Mucosa of rectum (tissue), 2 donors: ENCODE data around the gene CBX4.
A peak's percentile ranks its signal among the peaks of the same experiment; 100 is the strongest.

Source experiments
- H3K27ac ChIP-seq, 2 donors: one replicate each; pipeline ENCODE4 v1.7.0; 2013; ENCODE audit warnings: inconsistent platforms in 2 of 2, low read depth in 2 of 2, low read length in 2 of 2
- H3K27me3 ChIP-seq, 2 donors: one replicate each; pipeline ENCODE4 v1.7.0; 2013; ENCODE audit warnings: low read length in 2 of 2; ENCODE audit not compliant: control insufficient read depth in 2 of 2, insufficient read depth in 2 of 2
- H3K36me3 ChIP-seq, 2 donors: one replicate each; pipeline ENCODE4 v1.7.0; 2013; ENCODE audit warnings: low read length in 2 of 2; ENCODE audit not compliant: control insufficient read depth in 2 of 2, insufficient read depth in 2 of 2
- H3K4me1 ChIP-seq, 2 donors: one replicate each; pipeline ENCODE4 v1.7.0; 2013; ENCODE audit warnings: low read length in 2 of 2, mild to moderate bottlenecking in 1 of 2; ENCODE audit not compliant: control insufficient read depth in 2 of 2, insufficient read depth in 2 of 2
- H3K4me3 ChIP-seq, 2 donors: one replicate each; pipeline ENCODE4 v1.7.0; 2013; ENCODE audit warnings: low read length in 2 of 2
- H3K9ac ChIP-seq, 2 donors: one replicate each; pipeline ENCODE4 v1.7.0; 2013; ENCODE audit warnings: low read length in 2 of 2, low read depth in 1 of 2, mild to moderate bottlenecking in 1 of 2
- H3K9me3 ChIP-seq, 2 donors: one replicate each; pipeline ENCODE4 v1.7.0; 2013; ENCODE audit warnings: low read length in 2 of 2; ENCODE audit not compliant: control insufficient read depth in 2 of 2
- donor health status: healthy.
- donor health status: Normal muscosa, but diverticular disease.

CBX4 gene

DNA sequence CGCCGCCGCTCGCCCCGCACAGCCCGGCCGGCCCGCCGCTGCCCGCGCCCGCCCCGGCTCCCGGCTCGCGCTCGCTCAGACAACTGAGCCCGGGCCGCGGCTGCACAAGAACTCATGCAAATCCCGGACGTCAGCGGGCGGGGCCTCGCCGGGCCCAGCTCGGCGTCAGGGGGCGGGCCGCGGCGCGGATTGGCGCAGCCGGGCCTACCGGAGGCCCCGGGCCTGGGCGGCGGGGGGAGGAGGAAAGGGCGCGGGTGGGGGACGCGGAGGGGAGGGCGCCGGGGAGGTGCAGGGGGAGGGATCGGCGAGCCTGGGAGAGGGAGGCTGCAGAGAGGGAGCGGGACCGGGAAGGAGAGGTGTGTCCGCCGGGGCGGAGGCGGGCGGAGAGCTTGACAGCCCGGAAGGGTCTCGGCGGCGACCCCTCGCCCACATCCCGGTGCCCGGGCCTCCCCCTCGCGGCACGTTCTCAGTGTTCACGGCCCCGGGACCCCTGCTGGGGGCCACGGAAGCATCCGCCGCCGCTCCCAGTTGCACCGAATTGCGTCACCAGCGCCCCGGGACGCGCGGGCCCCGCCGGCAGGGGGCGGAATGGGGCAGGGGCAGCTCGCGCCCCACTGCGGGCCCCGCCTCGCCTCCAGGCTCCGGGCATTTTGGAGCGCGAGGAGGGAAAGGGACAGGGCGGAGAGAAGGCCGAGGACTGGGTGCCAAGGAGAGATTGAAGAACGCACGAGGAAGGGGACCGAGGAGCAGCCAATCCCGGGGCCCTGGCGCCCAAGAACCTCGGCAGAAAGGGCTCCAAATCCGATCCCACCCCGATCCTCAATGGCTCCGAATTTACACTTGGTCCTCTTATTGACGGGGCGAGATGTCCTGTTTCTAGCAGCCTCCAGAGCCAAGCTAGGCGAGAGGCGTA, at the start of gene CBX4:
TSS of gene CBX4 (minus strand) at position 85 of the 913 bp plus-strand sequence. CDS start 189 bp downstream, outside the sequence.
- H3K9ac ChIP-seq: peak within 1 kb of the TSS; percentile 87 to 92
- H3K4me3 ChIP-seq: peak within 1 kb of the TSS; percentile 92 to 96
- H3K4me1 ChIP-seq: peaks cover 42 to 49% of the 10 kb centered on the region in 2 donors
- peak within 1 kb of the TSS; percentile 91 for H3K27ac ChIP-seq
- peaks cover 27 to 33% of the 10 kb centered on the region in 2 donors for H3K27me3 ChIP-seq
- H3K36me3 ChIP-seq: peaks cover 2 to 8% of the 10 kb centered on the region in 2 donors
- H3K9me3 ChIP-seq: peaks cover 0 to 3% of the 10 kb centered on the region in 2 donors

DNA sequence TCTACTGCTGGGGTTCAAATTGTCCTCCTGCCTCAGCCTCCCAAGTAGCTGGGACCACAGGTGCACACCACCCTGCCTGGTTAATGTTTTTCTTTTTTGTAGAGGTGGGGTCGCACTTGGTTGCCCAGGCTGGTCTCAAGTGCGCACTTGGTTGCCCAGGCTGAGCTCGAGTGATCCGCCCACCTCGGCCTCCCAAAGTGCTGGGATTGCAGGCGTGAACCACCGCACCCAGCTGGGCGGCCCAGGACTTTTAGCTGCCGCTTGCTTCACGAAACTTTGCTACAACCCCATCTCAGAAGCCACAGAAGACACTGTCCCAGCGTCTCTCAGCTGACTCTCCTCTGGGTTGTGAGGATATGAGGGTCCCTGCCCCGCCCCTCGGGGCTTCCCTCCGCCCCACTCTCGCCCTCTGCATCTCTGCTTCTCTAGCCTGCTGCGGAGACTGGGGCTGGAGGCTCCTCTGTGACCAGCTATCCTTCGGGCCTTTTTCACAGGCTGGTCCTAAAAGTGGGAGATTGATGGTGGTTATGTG, 48.8 kb upstream of the CBX4 start:
- peaks cover 8 to 13% of the 10 kb centered on the region in 2 donors for H3K4me1 ChIP-seq
- no peak overlapping the region for H3K9ac ChIP-seq
- H3K9me3 ChIP-seq: no peaks in the 10 kb centered on the region
- H3K36me3 ChIP-seq: no peaks in the 10 kb centered on the region
- no peak overlapping the region for H3K27ac ChIP-seq
- peaks cover 0 to 2% of the 10 kb centered on the region in 2 donors for H3K27me3 ChIP-seq
- H3K4me3 ChIP-seq: no peak overlapping the region

DNA sequence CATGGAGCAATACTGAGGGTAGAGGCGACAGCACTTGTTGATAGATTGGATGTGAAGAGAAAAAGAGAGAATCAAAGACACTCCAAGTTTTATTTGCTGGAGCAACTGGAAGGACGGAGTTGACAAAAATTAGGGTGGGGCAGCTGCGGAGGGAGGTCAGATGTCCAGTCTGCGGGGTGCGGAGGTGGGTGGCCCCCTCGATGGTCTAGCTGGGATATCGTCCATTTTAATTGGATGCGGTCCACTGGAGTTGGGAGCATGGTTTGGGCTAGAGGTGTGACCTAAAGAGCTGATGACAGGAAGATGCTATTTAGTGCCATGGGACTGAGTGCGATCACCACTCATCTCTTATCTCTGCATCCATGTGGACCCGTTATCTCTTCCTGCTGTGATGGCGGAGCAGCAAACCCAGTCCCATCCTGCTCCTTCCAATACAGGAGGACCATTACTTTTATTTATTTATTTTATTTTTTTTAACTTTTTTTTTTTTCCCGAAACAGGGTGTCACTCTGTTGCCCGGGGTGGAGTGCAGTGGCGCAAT, 48.3 kb upstream of the CBX4 start:
- Histone ChIP-seq H3K9ac (no peak overlapping the region), H3K36me3 (no peaks in the 10 kb centered on the region), H3K27me3 (peaks cover 0 to 2% of the 10 kb centered on the region in 2 donors), H3K4me3 (no peak overlapping the region), H3K27ac (no peak overlapping the region), H3K9me3 (no peaks in the 10 kb centered on the region), H3K4me1 (peaks cover 3 to 7% of the 10 kb centered on the region in 2 donors)

DNA sequence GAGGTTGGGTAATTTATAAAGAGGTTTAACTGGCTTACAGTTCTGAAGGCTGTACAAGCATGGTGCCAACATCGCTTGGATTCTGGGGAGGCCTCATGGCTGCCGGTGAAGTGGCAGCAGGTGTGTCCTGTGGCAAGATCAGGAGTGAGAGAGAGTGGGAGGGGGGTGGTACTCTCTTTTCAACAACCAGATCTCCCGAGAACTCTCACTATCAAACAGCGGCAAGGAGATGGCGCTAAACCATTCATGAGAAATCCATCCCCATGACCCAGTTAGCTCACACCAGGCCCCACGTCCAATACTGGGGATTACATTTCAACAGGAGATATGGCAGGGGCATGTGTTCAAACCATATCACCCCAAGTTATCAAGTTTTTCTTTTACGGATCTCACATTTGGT, 44.0 kb upstream of the CBX4 start:
- Histone ChIP-seq H3K9ac (no peak overlapping the region), H3K9me3 (no peaks in the 10 kb centered on the region), H3K27me3 (no peaks in the 10 kb centered on the region), H3K36me3 (no peaks in the 10 kb centered on the region), H3K4me1 (no peaks in the 10 kb centered on the region), H3K4me3 (no peak overlapping the region), H3K27ac (no peak overlapping the region)

DNA sequence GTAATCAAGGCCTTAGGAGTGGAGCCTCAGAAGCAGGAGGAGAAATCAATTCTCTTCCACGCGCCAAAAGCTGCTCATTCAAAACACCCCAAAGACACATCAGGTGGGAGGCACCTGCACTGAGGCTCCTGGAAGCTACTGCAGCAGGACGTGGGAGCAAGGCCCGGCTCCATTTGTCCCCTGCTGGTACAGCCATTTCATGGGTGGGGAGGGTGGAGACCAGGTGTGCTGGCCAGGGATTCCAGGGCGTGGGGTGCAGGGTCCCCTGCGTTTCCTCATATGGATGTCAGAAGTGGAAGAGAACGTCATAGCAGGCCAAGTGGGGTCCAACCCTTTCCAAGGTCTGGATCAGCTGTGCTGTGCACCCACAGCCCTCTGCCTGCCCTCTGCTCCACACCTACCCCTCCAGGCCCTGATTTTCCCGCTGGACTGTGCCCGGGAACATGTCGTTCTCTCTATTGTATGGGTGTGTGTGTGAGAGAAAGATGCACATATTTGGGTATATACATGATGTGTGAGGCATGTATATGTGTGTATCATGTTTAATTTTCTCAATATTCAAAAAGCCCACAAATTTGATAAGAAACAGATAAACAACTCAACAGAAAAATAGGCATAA, 39.2 kb upstream of the CBX4 start:
- H3K4me3 ChIP-seq: no peak overlapping the region
- no peaks in the 10 kb centered on the region for H3K4me1 ChIP-seq
- H3K36me3 ChIP-seq: no peaks in the 10 kb centered on the region
- H3K27me3 ChIP-seq: peaks cover 0 to 2% of the 10 kb centered on the region in 2 donors
- H3K9ac ChIP-seq: no peak overlapping the region
- no peaks in the 10 kb centered on the region for H3K9me3 ChIP-seq
- no peak overlapping the region for H3K27ac ChIP-seq

DNA sequence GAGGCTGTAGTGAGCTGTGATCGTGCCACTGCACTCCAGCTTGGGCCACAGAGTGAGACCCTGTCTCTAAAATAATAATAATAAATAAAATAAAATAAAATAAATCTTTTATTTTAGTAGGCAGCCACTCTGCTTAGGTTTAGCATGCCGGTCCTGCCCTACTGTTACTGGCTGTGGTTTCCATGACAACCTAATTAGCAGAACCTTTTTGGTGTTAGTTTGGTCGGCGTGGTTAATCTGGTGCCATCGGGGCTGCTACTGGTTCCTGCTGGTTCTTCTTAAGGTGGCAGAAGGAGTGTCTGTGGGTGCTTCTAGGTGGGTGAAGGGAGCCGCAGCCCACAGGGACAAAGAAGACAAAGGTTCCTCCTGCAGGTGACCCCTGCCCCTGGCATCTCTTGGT, 37.8 kb upstream of the CBX4 start:
- Histone ChIP-seq H3K9me3 (no peaks in the 10 kb centered on the region), H3K4me3 (no peak overlapping the region), H3K4me1 (no peaks in the 10 kb centered on the region), H3K27me3 (peaks cover 0 to 2% of the 10 kb centered on the region in 2 donors), H3K27ac (no peak overlapping the region), H3K9ac (no peak overlapping the region), H3K36me3 (no peaks in the 10 kb centered on the region)

DNA sequence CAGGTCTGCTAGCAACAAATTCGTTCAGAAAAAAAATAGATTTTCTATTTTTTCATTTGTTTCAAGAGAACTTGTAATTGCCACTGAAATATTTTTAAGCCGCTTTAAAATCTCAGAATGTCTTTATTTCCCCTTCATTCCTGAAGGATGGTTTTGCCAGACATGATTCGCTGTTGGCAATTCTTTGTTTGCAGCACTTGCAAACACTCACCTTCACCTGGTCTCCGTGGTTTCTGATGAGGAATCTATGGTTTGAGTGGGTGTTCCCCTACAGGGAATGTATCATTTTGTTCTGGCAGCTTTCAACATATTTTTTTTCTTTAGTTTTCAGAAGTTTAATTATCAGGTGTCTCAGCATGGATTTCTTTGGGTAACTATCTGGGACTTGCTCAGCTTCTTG, 36.3 kb upstream of the CBX4 start:
- H3K9ac ChIP-seq: no peak overlapping the region
- no peaks in the 10 kb centered on the region for H3K9me3 ChIP-seq
- H3K27ac ChIP-seq: no peak overlapping the region

DNA sequence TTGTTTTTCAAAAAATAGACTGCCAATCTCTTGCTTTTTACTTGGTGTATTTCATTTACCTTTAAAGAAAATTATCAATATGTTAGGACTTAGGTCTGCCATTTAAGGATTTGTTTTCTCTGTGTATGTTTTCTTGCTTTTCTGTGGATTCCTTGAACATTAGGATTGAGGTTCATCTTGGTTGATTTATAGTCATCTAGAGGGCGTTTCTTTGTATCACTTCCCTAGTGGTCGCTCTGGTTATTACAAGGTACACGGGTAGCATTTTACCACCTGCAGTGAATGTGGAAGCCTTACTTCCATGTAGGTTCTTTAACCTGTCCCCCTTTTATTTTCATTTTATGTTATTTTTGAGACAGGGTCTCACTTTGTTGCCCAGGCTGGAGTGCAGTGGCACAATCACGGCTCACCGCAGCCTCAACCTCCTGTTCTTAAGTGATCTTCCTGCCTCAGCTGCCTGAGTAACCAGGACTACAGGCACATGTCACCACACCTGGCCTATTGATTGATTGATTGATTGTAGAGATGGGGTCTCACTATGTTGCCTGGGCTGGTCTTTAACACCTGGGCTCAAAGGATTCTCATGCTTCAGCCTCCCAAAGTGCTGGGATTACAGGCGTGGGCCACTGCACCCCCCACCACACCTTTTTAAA, 35.2 kb upstream of the CBX4 start:
- Histone ChIP-seq H3K9ac (no peak overlapping the region), H3K9me3 (no peaks in the 10 kb centered on the region), H3K36me3 (no peaks in the 10 kb centered on the region), H3K4me1 (no peaks in the 10 kb centered on the region), H3K4me3 (no peak overlapping the region), H3K27me3 (peaks cover 0 to 2% of the 10 kb centered on the region in 2 donors), H3K27ac (no peak overlapping the region)

More for the DNA sequence above, 36.3 kb upstream of the CBX4 start:
- Histone ChIP-seq H3K4me1 (no peaks in the 10 kb centered on the region), H3K36me3 (no peaks in the 10 kb centered on the region), H3K4me3 (no peak overlapping the region), H3K27me3 (peaks cover 0 to 2% of the 10 kb centered on the region in 2 donors)

DNA sequence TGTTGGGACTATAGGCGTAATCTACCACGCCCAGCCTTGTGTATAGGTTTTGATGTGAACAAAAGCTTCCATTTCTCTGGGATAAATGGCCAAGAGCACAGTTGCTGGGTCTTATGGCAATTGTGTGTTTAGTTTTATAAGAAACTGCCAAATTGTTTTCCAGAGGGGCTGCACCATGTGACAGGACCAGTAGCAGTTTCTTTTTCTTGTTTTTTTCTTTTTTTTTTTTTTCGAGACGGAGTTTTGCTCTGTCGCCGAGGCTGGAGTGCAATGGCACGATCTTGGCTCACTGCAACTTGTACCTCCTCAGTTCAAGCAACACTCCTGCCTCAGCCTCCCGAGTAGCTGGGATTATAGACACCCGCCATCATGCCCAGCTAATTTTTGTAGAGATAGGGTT, 34.3 kb upstream of the CBX4 start:
- H3K4me1 ChIP-seq: no peaks in the 10 kb centered on the region
- H3K36me3 ChIP-seq: no peaks in the 10 kb centered on the region
- H3K4me3 ChIP-seq: no peak overlapping the region
- H3K9me3 ChIP-seq: no peaks in the 10 kb centered on the region
- no peak overlapping the region for H3K27ac ChIP-seq
- peaks cover 0 to 2% of the 10 kb centered on the region in 2 donors for H3K27me3 ChIP-seq
- H3K9ac ChIP-seq: no peak overlapping the region
